ENCODE measurements around the gene FCRLB.
"Not testable (repeated sequence)": the region's sequence is repeated elsewhere in the genome, so short reads cannot be mapped to it uniquely, and the experiment has no call there.

Gene FCRLB

DNA sequence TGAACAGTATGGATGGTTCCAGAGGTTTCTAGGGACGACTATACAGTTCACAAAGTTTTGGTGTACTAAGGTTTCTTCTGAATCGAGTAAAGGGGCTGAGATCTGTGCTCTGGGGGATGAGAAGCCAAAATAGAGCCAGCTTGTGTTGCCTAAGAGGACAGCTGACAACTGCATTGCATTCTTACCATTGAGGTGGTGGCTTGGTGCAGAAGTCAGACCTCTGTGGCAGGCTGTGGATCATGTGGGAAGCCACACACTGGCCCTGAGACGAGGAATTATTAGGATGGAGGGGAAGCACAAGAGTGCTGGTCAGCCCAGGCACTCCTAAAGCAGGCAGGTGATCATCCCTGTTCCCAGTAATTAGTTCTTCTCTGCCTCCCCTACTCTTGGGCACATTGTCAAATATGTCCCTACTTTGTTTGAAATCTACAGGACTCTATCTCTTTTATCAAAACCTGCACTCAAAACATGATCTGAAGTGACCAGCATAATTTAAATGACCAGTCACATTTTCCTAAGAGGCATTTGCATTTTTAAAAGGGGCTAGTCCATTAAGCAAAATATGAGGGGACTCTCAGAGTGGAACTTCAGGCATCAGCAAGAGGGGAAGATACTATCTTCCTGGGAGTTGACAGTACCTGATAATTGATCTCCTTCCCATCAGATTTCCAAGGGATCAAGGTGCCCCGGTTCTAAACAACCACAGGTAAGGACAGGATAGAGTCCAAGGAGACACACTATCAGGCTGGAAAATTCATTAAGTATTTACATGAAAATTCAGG, at the start of gene FCRLB:
Gene FCRLB (plus strand): TSS at position 589 of the 782 bp plus-strand sequence. CDS start 1,129 bp downstream, outside the sequence.
- no peak for DNase-seq (ENCODE audit: low read depth)

GRCh38 chr1:161673437-161673836, 47.9 kb upstream of the FCRLB start:
- DNase-seq (ENCODE audit: low read depth), result not testable (repeated sequence)

- not testable (repeated sequence) for DNase-seq (ENCODE audit: low read depth)
These were observed 46.9 kb upstream of the FCRLB start for GRCh38 chr1:161674447-161674846.

GRCh38 chr1:161674908-161675307, 46.4 kb upstream of the FCRLB start:
- DNase-seq (ENCODE audit: low read depth), result not testable (repeated sequence)

DNA sequence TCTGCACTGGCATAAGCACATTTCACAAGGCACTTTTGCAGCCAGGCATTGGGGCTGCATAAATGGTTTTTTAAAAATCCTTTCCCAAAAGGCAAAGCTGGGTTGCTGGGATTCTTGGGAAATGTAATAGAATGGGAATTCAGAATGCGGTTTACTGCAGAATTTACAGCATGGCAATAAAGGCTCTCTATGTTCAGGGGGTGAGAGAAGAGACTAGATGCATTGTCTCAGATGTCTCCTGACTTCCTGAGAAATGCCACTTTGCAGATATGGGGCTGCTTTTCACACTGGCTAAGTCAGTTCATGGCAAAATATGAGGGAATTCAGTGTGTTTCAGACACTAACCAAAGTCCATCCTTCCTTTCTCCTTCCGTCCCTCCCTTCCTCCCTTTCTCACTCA, 44.9 kb upstream of the FCRLB start:
- DNase-seq (ENCODE audit: low read depth), result no peak

- DNase-seq (ENCODE audit: low read depth), result no peak
These were observed 44.2 kb upstream of the FCRLB start for GRCh38 chr1:161676958-161677689.

- no peak for DNase-seq (ENCODE audit: low read depth)
These were observed 42.8 kb upstream of the FCRLB start for GRCh38 chr1:161678500-161678899.

GRCh38 chr1:161681879-161682278, 39.5 kb upstream of the FCRLB start:
- DNase-seq (ENCODE audit: low read depth), result no peak

GRCh38 chr1:161688946-161689345, 32.4 kb upstream of the FCRLB start:
- no peak for DNase-seq (ENCODE audit: low read depth)

DNA sequence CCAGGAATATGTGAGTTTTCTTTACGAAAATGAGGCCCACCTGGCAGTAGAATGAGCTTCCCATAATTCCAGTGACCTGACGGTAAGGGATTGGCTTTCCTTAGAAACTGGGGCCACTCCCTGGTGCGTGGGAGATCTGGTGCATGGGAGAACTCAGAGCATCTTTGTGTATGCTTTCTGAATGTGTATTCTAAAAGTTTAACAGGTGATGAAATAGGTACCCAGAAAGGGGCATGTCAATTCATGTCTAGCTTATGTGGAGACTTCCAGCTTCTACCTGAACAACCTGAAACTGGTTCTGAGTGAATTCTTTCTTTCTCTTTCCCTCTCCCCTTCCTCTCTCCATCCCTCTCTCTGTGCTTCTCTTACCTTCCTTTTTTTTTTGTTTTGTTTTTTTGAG, 29.5 kb upstream of the FCRLB start:
- DNase-seq (ENCODE audit: low read depth), result no peak

DNA sequence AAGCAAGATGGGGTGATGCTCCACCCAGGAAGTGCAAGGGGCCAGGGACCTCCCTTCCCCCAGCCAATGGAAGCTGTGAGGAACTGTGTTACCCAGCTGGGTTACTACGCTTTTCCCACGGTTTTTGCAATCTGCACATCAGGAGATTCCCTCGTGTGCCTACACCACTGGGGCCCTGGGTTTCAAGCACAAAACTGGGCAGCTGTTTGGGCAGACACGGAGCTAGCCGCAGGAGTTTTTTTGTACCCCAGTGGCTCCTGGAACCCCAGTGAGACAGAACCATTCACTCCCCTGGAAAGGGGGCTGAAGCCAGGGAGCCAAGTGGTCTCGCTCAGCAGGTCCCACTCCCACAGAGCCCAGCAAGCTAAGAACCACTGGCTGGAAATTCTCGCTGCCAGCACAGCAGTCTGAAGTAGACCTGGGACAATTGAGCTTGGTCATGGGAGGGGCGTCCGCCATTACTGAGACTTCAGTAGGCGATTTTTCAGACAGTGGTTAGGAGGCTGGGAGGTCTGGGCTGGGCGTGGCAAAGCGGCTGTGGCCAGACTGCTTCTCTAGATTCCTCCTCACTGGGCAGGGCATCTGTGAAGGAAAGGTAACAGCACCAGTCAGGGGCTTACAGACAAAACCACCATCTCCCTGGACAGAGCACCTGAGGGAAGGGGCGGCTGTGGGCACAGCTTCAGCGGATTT, 28.2 kb upstream of the FCRLB start:
- DNase-seq (ENCODE audit: low read depth), result not testable (repeated sequence)

GRCh38 chr1:161698302-161698701, 23.0 kb upstream of the FCRLB start:
- not testable (repeated sequence) for DNase-seq (ENCODE audit: low read depth)

DNA sequence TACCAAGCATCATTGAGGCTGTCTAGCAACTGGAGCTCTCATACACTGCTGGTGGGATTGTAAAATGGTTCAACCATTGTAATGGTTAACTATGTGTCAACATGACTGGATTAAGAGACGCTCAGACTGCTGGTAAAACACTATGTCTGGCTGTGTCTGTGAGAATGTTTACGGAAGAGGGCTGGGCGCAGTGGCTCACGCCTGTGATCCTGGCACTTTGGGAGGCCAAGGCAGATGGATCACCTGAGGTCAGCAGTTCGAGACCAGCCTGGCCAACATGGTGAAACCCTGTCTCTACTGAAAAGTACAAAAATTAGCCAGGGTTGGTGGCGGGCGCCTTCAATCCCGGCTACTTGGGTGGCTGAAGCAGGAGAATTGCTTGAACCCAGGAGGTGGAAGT, 19.1 kb upstream of the FCRLB start:
- no peak for DNase-seq (ENCODE audit: low read depth)

DNA sequence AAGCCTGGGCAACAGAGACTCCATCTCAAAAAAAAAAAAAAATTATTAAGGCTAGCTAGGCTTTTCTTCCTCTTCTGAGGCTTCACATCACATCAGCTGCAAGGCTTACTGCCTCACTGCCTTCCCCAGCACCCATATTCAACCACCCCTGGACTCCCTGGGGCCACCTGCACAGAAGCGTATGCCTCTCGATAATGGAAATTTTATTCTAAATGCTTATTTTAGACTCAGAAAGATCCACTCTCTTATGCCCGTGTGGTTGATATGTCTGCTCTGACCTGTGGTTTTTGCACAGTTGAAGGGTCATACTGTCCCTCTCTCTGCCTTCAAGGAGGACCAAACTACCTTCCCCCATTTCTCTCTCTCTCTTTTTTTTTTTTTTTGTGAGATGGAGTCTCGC, 15.8 kb upstream of the FCRLB start:
- DNase-seq (ENCODE audit: low read depth), result no peak

DNA sequence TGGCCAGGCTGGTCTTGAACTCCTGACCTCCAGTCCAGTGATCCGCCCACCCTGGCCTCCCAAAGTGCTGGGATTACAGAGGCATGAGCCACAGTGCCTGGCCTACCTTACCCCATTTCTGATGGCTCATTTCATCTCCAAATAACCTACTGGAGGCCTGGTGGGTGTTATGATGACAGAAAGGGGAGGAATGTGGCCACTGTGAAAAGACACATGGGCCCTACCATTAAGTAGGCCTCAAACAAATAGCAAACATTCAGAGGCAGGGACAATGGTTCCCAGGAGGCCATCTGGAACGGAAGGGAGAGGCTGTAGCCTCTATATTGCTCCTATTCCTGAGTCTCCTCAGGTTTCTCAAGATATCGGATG, 15.2 kb upstream of the FCRLB start:
- DNase-seq (ENCODE audit: low read depth), result no peak

- no peak for DNase-seq (ENCODE audit: low read depth)
These were observed 14.6 kb upstream of the FCRLB start, which contains the start of gene FCRLA for GRCh38 chr1:161706482-161707347. TSS of gene FCRLA (plus strand) at chr1:161707229. CDS start at chr1:161707265, 36 bp downstream.

- DNase-seq (ENCODE audit: low read depth), result no peak
These were observed 13.8 kb upstream of the FCRLB start for GRCh38 chr1:161707503-161707902.

GRCh38 chr1:161709373-161709772, 12.0 kb upstream of the FCRLB start:
- no peak for DNase-seq (ENCODE audit: low read depth)

DNA sequence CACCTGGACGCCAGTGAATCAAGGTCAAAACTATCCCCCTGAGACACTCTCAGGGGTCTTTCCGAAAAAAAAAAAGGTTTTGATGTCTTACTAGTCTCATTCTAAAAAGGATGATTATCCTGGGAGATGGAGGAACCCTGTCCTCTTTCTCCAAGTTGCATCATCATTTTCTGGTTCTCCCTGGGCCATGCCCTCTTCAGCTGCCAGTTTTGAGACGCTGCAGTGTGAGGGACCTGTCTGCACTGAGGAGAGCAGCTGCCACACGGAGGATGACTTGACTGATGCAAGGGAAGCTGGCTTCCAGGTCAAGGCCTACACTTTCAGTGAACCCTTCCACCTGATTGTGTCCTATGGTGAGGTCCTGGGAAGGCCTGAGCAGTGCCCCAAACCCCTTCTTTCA, 10.8 kb upstream of the FCRLB start:
- no peak for DNase-seq (ENCODE audit: low read depth)

DNA sequence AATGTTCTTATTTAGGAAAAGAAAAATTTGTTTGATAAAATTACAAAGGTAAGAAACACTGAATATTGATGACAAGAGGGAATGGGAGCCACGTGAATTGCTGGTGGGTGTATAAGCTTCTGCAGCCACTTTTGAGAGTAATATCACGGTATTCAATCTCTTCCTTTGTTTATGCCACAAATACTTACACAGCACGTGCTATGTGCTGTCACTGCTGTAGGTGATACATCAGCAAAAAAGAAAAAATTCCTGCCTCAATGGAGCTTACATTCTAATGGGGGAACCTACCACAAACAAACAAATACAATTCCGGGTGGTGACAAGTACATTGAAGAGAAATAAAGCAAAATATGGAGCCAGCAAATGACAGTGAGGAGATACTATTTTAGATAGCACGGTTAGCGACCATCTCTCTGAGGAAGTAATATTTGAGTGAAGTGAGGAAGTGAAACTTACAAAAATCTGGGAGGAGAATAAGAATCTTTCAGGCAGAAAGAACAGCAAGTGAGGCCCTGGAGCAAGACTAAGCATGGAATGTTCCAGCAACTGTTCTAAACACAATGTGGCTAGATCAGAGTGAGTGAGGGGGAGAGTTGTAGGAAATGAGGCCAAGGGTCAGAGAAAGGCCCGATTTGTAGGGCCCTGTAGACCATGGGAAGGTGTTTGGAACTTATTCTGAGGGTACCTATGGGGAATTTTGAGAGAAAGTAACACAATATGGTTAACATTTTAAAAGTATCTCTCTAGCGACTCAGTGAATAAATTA, 2.6 kb upstream of the FCRLB start:
- DNase-seq (ENCODE audit: low read depth), result no peak

DNA sequence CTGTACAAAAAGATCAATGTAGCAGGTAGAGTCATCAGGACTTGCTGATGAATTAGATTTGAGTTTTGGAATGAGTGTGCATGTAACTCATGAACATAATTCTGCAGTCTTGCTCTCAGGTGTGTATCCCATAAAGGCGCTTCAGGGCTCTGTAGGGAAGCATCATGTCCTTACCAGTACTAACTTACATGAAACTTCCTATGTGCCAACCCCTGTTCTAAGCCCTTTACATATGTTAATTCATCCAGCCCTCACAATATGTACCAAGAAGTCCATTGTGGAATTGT, 2.1 kb upstream of the FCRLB start:
- no peak for DNase-seq (ENCODE audit: low read depth)

Measured in stimulated activated CD8-positive, alpha-beta memory T cell treated with anti-CD3 and anti-CD28 coated beads, Interleukin-15, amount 100 ng/mL, for 1 hour (primary cell).